SK-N-MC (cell line): ENCODE results near the gene KCNA4.
"Not testable (repeated sequence)": the region's sequence is repeated elsewhere in the genome, so short reads cannot be mapped to it uniquely, and the experiment has no call there.

Source experiments
- DNase-seq: peaks from one replicate; pipeline ENCODE4 v3.0.0-alpha.2; 2011; ENCODE audit warnings: low read depth, low spot score
- H3K27ac ChIP-seq: fragments of 200-600 bp; sonication (generic); 2 replicates; pipeline ENCODE4 v1.5.1; 2016; ENCODE audit warnings: mixed run types
- H3K36me3 ChIP-seq: fragments of 200-600 bp; sonication (generic); 2 replicates; pipeline ENCODE4 v1.6.1; 2017; ENCODE audit warnings: antibody characterized with exemption, low read length, mixed read lengths; ENCODE audit not compliant: insufficient read depth
- H3K4me3 ChIP-seq: fragments of 200-600 bp; sonication (generic); 2 replicates; pipeline ENCODE4 v1.5.1; 2016
- H3K9ac ChIP-seq: fragments of 200-600 bp; sonication (generic); 2 replicates; pipeline ENCODE4 v1.8.0; 2017; ENCODE audit warnings: mixed run types, mixed read lengths; ENCODE audit not compliant: insufficient read length
- H3K9me3 ChIP-seq: fragments of 200-600 bp; sonication (generic); 2 replicates; pipeline ENCODE4 v1.6.1; 2017; ENCODE audit warnings: low read depth, mild to moderate bottlenecking, antibody characterized with exemption, low read length, moderate library complexity, mixed read lengths
- EZH2 ChIP-seq: fragments of 200-600 bp; sonication (generic); IDR thresholded peaks from one replicate; pipeline ENCODE4 v1.6.1; 2017; ENCODE audit warnings: antibody characterized with exemption
- FOXP2 ChIP-seq: optimal IDR thresholded peaks from 2 replicates; pipeline ENCODE3; 2011; ENCODE audit warnings: mild to moderate bottlenecking, moderate library complexity; ENCODE audit not compliant: insufficient read depth; ENCODE audit errors: extremely low read length, control extremely low read depth
- POLR2AphosphoS5 ChIP-seq: IDR thresholded peaks from 2 replicates; pipeline ENCODE4 v1.6.1; 2012; ENCODE audit warnings: mild to moderate bottlenecking, low read depth, low read length, borderline replicate concordance

The KCNA4 gene

DNA sequence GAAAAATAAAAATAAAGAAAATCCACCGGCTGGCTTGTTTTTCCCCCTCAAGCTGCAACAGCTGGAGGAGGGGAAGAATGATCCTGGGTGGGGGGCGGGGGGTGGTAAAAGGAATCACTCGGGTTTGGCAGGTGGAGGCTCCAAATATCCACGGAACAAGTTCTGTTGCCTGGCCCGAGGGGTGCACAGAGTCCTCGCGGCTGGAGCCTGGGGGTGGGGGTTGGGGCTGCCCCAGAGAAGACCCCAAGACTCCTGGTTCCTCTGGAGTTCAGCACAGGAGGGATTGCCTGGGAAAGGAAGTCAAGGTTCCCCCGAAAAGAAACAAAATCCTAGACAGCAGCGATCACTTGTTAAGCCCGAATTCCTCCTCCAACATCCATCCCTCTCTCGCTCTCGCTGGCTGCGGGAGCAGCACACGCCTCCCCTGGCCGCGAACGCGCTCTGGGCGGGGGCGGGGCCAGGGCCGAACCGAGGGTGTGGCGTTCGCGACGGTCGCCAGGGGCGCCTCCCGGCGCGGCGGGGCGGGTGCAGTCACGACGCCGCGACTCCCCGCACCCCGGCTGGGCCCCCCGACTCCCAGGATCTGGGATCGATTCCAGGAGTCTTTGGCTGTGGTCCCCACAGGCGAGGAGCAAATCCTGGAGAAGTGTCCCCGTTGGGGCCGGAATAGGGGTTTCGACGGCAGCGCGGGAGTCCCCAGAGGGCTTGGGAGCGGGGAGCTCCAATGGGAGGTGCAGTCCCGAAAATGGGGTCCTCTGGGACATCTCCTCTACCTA, at the start of gene KCNA4:
Gene KCNA4 (minus strand): TSS at position 443 of the 776 bp plus-strand sequence. CDS start 4,352 bp downstream, outside the sequence.
- Histone ChIP-seq H3K4me3 (peak within 1 kb of the TSS; percentile 57), H3K9me3 (no peaks in the 10 kb centered on the region), H3K27ac (no peak within 1 kb of the TSS), H3K9ac (no peak within 1 kb of the TSS), H3K36me3 (no peaks in the 10 kb centered on the region)
- DNase-seq, result no peak
- TF ChIP-seq FOXP2 (no peak), EZH2 (no peak), POLR2AphosphoS5 (no peak)

DNA sequence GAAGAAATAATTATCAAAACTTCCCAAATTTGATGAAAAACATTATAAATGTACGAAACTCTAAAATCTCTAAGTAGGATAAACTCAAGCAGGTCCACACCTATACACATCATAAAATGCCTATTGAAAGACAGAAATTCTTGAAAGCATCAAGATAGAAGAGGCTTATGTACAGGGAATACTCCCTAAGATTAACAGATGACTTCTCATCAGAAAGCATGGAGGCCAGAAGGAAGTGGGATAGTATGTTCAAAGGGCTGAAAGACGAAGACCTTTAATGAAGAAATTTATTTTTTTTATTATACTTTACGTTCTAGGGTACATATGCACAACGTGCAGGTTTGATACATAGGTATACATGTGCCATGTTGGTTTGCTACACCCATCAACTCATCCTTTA, 45.3 kb upstream of the KCNA4 start:
- H3K9me3 ChIP-seq, result no peaks in the 10 kb centered on the region
- TF ChIP-seq FOXP2 (no peak), POLR2AphosphoS5 (no peak), EZH2 (no peak)
- H3K9ac ChIP-seq, result no peak overlapping the region
- no peak for DNase-seq
- no peak overlapping the region for H3K4me3 ChIP-seq
- no peaks in the 10 kb centered on the region for H3K36me3 ChIP-seq
- no peak overlapping the region for H3K27ac ChIP-seq

DNA sequence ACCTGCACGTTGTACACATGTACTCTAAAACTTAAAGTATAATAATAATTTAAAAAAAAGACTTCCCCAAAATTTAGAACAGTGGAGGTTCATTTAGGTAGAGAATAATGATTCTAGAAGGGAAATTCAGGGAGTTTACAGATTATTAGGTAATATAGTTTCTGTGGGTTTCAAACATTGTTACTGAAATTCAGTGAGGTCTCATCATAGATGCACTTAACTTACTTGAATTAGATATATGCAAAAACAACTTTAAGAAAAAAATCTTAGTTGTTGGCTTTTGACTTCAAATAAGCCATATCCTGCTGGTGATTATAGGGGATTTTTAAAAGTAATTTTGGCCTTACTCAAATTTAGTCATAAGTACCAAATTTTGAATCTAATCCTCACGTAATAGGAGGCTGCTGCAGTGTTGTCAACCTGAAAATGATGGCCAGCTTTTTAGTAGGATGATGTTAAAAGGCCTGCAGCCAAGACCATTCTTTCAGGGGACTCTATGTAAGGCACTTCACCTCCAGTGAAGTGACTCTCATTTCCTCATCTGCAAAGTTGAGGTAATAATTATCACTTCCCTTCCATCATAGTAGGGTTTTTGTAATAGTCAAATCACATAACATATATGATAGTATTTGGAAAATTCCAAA, 42.5 kb upstream of the KCNA4 start:
- H3K27ac ChIP-seq, result no peak overlapping the region
- no peak for DNase-seq
- H3K9ac ChIP-seq, result no peak overlapping the region
- TF ChIP-seq FOXP2, result no peak
- TF ChIP-seq EZH2, result no peak
- TF ChIP-seq POLR2AphosphoS5, result no peak
- no peak overlapping the region for H3K4me3 ChIP-seq
- H3K36me3 ChIP-seq, result no peaks in the 10 kb centered on the region
- no peaks in the 10 kb centered on the region for H3K9me3 ChIP-seq

DNA sequence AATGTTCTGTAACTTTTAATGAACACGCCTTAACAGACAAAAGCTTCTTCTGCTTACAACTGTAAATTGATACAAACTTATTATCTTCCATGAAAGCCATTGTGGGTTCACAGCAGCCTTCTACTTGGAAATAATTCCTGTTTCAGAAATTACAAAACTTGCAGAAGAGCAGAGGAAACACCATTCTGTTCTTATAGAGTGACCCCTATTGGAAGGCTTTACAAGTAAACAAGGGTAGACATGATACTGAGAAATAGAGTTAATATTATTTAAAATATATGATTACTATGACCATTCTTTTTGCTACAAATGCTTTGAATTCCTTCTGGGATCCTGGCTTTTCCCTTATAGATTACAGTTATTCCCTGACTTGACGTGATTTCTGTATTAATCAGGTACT, 32.4 kb upstream of the KCNA4 start:
- Histone ChIP-seq H3K9me3 (no peaks in the 10 kb centered on the region), H3K4me3 (no peak overlapping the region), H3K9ac (no peak overlapping the region), H3K36me3 (no peaks in the 10 kb centered on the region), H3K27ac (no peak overlapping the region)
- TF ChIP-seq FOXP2 (no peak), EZH2 (no peak)
- no peak for DNase-seq

DNA sequence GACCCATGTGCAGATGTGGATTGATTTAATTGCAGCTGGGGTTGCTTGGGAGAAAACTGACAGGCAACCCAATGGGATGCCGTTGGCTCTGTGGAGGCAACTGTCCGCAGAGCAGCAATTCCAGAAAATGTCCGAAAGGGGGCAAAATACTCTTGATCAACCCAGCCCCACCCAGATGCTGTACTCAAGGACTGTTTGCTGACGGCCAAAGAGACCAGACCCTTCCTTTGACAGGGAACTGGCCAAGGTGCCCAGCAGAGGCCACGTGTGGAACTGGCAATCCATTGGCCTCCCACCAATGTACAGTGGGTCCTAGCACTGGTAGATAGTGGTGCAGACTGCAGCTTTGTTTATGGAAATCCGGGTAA, 29.7 kb upstream of the KCNA4 start:
- Histone ChIP-seq H3K9me3 (no peaks in the 10 kb centered on the region), H3K9ac (no peak overlapping the region), H3K36me3 (no peaks in the 10 kb centered on the region), H3K27ac (no peak overlapping the region), H3K4me3 (no peak overlapping the region)
- TF ChIP-seq POLR2AphosphoS5 (no peak), FOXP2 (no peak), EZH2 (no peak)
- DNase-seq, result no peak

DNA sequence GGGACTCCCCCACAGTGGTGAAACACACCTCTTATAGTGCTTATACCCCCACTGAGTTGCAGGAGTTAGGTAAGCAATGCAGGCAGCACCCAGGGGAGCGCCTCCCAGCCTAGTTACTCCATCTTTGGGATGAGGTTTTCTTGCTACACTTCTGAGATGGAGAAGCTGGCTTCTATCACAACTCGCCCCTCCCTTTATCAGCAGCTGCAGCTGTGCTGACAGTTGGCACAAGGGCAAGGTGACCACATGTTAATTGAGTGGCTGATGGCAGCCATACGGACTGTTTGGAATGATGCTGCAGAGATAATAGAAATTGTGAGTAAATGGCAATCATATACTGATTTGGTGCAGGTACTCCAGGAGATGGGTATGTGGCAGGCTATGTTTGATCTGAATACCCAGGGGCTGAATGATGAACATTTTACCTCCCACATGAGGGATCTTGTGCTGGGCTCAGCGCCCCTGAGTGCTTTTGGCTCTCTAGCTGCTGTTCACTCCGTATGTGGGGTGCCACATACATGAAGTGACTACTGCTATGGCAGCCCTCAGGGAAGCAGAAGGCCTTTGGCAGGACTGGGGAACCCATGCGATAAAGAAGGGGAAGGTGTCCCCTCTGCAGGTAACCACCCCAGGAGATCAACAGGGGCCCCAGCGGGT, 29.2 kb upstream of the KCNA4 start:
- DNase-seq, result no peak
- H3K9ac ChIP-seq, result no peak overlapping the region
- no peak overlapping the region for H3K27ac ChIP-seq
- H3K36me3 ChIP-seq, result no peaks in the 10 kb centered on the region
- H3K4me3 ChIP-seq, result no peak overlapping the region
- H3K9me3 ChIP-seq, result no peaks in the 10 kb centered on the region
- TF ChIP-seq FOXP2, result no peak
- TF ChIP-seq EZH2, result no peak
- no peak for TF ChIP-seq POLR2AphosphoS5

DNA sequence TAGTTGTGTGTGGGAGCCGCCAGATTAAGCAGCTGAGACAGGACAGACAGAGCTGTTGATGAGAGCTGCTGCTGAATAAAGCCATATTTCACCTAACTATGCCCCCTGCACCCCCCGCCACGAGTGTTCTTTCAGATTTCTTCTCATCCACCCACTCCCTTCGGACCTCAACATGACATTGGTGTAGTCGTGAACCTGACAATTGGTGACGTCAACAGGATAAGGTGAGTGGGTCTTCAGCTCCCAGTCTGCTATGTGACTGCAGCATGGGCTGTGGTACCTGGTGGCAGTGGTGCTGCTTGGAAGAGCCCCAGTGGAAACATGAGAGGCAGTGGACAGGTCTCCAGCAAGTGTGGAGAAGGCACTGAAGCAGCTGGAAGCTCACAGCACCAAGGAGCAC, 28.3 kb upstream of the KCNA4 start:
- TF ChIP-seq EZH2 (no peak), POLR2AphosphoS5 (no peak), FOXP2 (no peak)
- H3K4me3 ChIP-seq, result no peak overlapping the region
- H3K36me3 ChIP-seq, result no peaks in the 10 kb centered on the region
- DNase-seq, result no peak
- no peaks in the 10 kb centered on the region for H3K9me3 ChIP-seq
- H3K27ac ChIP-seq, result no peak overlapping the region
- no peak overlapping the region for H3K9ac ChIP-seq

DNA sequence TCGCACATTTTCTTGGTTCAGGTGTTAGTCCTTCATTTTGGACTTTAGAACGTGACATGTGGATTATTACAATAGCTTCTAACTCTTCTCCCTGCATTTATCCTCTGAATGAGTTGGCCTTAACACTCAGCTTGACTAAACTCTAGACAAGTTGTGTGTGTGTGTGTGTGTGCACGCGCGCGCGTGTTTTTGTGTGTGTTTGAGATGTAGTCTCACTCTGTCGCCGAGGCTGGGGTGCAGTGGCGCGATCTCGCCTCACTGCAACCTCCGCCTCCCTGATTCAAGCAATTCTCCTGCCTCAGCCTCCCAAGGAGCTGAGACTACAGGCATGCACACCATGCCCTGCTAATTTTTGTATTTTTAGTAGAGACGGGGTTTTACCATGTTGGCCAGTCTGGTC, 24.3 kb upstream of the KCNA4 start:
- H3K9me3 ChIP-seq, result no peaks in the 10 kb centered on the region
- no peak for DNase-seq
- no peak for TF ChIP-seq POLR2AphosphoS5
- TF ChIP-seq FOXP2, result no peak
- no peak for TF ChIP-seq EZH2
- no peak overlapping the region for H3K27ac ChIP-seq
- no peaks in the 10 kb centered on the region for H3K36me3 ChIP-seq
- H3K9ac ChIP-seq, result no peak overlapping the region
- H3K4me3 ChIP-seq, result no peak overlapping the region

DNA sequence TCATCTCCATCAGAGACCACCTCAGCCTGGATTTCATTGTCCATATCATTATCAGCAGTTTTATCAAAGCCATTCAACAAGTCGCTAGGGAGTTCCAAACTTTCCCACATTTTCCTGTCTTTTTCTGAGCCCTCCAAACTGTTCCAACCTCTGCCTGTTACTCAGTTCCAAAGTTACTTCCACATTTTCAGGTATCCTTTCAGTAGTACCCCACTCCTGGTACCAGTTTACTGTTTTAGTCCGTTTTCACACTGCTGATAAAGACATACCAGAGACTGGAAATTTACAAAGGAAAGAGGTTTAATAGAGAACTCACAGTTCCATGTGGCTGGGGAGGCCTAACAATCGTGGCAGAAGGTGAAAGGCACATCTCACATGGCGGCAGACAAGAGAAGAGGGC, 17.9 kb upstream of the KCNA4 start:
- not testable (repeated sequence) for DNase-seq, H3K9ac ChIP-seq, H3K36me3 ChIP-seq

DNA sequence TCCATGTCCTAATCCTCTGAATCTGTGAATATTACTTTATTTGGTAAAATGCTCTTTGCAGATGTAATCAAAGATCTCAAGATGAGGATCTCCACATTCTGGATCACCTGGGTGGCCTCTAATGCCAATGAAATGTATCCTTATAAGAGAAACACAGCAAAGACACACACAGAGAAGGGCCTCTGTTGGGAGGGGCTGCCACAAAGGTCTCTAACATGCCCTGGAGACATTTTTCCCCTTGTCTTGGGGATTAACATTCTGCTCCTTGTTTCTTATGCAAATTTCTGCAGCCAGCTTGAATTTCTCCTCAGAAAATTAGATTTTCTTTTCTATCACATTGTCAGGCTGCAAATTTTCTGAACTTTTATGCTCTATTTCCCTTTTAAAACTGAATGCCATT, 17.3 kb upstream of the KCNA4 start:
- not testable (repeated sequence) for H3K4me3 ChIP-seq, DNase-seq, H3K9me3 ChIP-seq, H3K27ac ChIP-seq, H3K36me3 ChIP-seq, H3K9ac ChIP-seq

More for the DNA sequence above, 17.9 kb upstream of the KCNA4 start:
- not testable (repeated sequence) for H3K9me3 ChIP-seq, H3K27ac ChIP-seq, H3K4me3 ChIP-seq
